Trophoblast cell (in vitro differentiated cells and primary cell): Measurements from ENCODE around the gene SSH2.
A peak's percentile ranks its signal among the peaks of the same experiment; 100 is the strongest.

Experiments used
- DNase-seq, 2 donors: peaks; one replicate each; pipeline ENCODE4 v3.0.0-alpha.2; 2016
- H2AFZ ChIP-seq: 2 replicates; pipeline ENCODE4 v1.6.1; 2013; ENCODE audit warnings: low read length, moderate library complexity, mild to moderate bottlenecking; ENCODE audit not compliant: insufficient read depth, poor library complexity
- H2AK5ac ChIP-seq: 2 replicates; pipeline ENCODE4 v1.6.1; 2013; ENCODE audit warnings: mild to moderate bottlenecking, low read length
- H2BK120ac ChIP-seq: 2 replicates; pipeline ENCODE4 v1.6.1; 2013; ENCODE audit warnings: low read length, mild to moderate bottlenecking, moderate library complexity; ENCODE audit not compliant: insufficient read depth, poor library complexity
- H2BK12ac ChIP-seq: 2 replicates; pipeline ENCODE4 v1.6.1; 2013; ENCODE audit warnings: mild to moderate bottlenecking, low read length, moderate library complexity
- H2BK5ac ChIP-seq: 2 replicates; pipeline ENCODE4 v1.6.1; 2013; ENCODE audit warnings: low read length, low read depth, moderate library complexity, mild to moderate bottlenecking; ENCODE audit not compliant: poor library complexity
- H3K14ac ChIP-seq: 2 replicates; pipeline ENCODE4 v1.6.1; 2013; ENCODE audit warnings: mild to moderate bottlenecking, low read length
- H3K18ac ChIP-seq: 2 replicates; pipeline ENCODE4 v1.6.1; 2013; ENCODE audit warnings: mild to moderate bottlenecking, low read length
- H3K23ac ChIP-seq: 2 replicates; pipeline ENCODE4 v1.6.1; 2013; ENCODE audit warnings: low read length
- H3K27ac ChIP-seq: 2 replicates; pipeline ENCODE4 v1.5.1; 2013; ENCODE audit warnings: low read depth, mild to moderate bottlenecking, inconsistent platforms, low read length, moderate library complexity
- H3K27me3 ChIP-seq: 2 replicates; pipeline ENCODE4 v1.6.1; 2013; ENCODE audit warnings: inconsistent platforms, mild to moderate bottlenecking, low read length, moderate library complexity; ENCODE audit not compliant: insufficient read depth
- H3K36me3 ChIP-seq, 2 experiments: 1 replicate in 1 of 2; 2 replicates in 1 of 2; pipeline ENCODE4 v1.6.1; 2013; ENCODE audit warnings: low read length in 2 of 2, mild to moderate bottlenecking in 2 of 2, moderate library complexity in 1 of 2; ENCODE audit not compliant: insufficient read depth in 2 of 2, control insufficient read depth in 1 of 2
- H3K4ac ChIP-seq: 2 replicates; pipeline ENCODE4 v1.6.1; 2013; ENCODE audit warnings: low read depth, mild to moderate bottlenecking, low read length, moderate library complexity
- H3K4me1 ChIP-seq, 2 experiments: 1 replicate in 1 of 2; 2 replicates in 1 of 2; pipeline ENCODE4 v1.6.1; 2013; ENCODE audit warnings: low read length in 2 of 2, mild to moderate bottlenecking in 2 of 2, moderate library complexity in 1 of 2; ENCODE audit not compliant: insufficient read depth in 2 of 2, control insufficient read depth in 1 of 2
- H3K4me2 ChIP-seq: 2 replicates; pipeline ENCODE4 v1.6.1; 2013; ENCODE audit warnings: inconsistent platforms, mild to moderate bottlenecking, low read length, moderate library complexity
- H3K4me3 ChIP-seq: 2 replicates; pipeline ENCODE4 v1.5.1; 2013; ENCODE audit warnings: mild to moderate bottlenecking, low read depth, low read length, inconsistent platforms
- H3K79me1 ChIP-seq: one replicate; pipeline ENCODE4 v1.6.1; 2013; ENCODE audit warnings: low read length
- H3K79me2 ChIP-seq: 2 replicates; pipeline ENCODE4 v1.6.1; 2013; ENCODE audit warnings: low read length, mild to moderate bottlenecking; ENCODE audit not compliant: control insufficient read depth, insufficient read depth, poor library complexity
- H3K9ac ChIP-seq: 2 replicates; pipeline ENCODE4 v1.6.1; 2013; ENCODE audit warnings: mild to moderate bottlenecking, low read length
- H3K9me3 ChIP-seq: 2 replicates; pipeline ENCODE4 v1.6.1; 2013; ENCODE audit warnings: low read depth, mild to moderate bottlenecking, control low read depth, inconsistent platforms, low read length; ENCODE audit not compliant: insufficient read depth
- H4K12ac ChIP-seq: 2 replicates; pipeline ENCODE4 v1.6.1; 2013; ENCODE audit warnings: low read depth, mild to moderate bottlenecking, low read length, moderate library complexity
- H4K8ac ChIP-seq: 2 replicates; pipeline ENCODE4 v1.6.1; 2013; ENCODE audit warnings: low read depth, mild to moderate bottlenecking, low read length, moderate library complexity
- H4K91ac ChIP-seq: one replicate; pipeline ENCODE4 v1.6.1; 2013; ENCODE audit warnings: low read depth, mild to moderate bottlenecking, low read length, moderate library complexity
- WGBS: extraction: QIAGEN DNeasy Blood & Tissue Kit; methylation state at CpG from one replicate; pipeline ENCODE4 v1.1.7; 2013; ENCODE audit warnings: missing lambda C conversion rate; ENCODE audit not compliant: insufficient read length, insufficient coverage; ENCODE audit errors: extremely low coverage; 5-methylcytosine and 5-hydroxymethylcytosine counted together

Gene SSH2

DNA sequence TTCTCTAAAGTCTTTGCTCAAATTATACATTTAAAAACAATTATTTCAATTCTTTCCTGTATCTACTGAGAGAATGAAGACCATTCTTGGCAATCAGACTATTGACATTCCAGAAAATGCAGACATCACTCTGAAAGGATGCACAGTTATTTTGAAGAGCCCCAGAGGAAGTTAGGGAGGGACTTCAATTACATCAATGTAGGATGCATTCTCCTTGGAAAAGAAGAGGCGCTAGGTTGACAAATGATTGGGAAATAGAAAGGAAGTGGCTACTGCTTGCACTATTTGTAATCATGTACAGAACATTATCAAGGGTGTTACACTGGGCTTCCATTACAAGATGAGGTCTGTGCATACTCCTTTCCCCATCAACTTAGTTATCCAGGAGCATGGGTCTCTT, 74.3 kb downstream of the SSH2 start:
- Histone ChIP-seq H3K4me2 (no peak overlapping the region), H3K23ac (no peak overlapping the region), H3K9ac (no peak overlapping the region), H4K12ac (no peak overlapping the region), H2BK5ac (no peak overlapping the region), H2BK120ac (no peak overlapping the region), H2AK5ac (no peak overlapping the region), H3K79me1 (no peaks in the 10 kb centered on the region), H3K4me3 (no peak overlapping the region), H3K18ac (no peak overlapping the region), H2BK12ac (no peak overlapping the region), H3K27ac (no peak overlapping the region), H3K79me2 (no peaks in the 10 kb centered on the region), H3K14ac (no peak overlapping the region), H3K9me3 (no peaks in the 10 kb centered on the region), H3K4ac (no peak overlapping the region), H2AFZ (no peak overlapping the region), H3K27me3 (no peaks in the 10 kb centered on the region), H3K4me1 (no peaks in the 10 kb centered on the region), H3K36me3 (no peaks in the 10 kb centered on the region), H4K8ac (no peak overlapping the region), H4K91ac (no peak overlapping the region)
- DNase-seq = no peak
- WGBS = no CpG with 5 or more reads among the region's 1 CpG

DNA sequence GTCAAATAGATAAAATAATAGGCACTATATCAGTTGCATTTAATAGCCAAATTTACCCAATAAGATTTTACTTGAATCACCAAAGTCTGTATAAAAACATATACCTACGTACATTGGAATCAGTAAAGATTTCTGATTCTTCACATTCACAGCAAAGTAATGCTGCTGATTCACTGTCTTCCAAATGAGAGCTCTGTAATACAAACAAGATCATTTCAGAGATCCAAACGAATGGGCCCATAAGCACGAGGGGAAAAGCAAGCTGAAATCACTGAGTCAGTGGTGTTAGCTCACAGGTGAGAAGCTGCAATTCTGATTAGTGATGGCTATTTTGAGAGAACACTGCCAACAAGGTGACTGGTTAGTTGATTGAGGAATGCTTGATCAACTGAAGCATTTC, 81.3 kb downstream of the SSH2 start:
- Histone ChIP-seq H3K4me2 (no peak overlapping the region), H3K18ac (no peak overlapping the region), H4K12ac (no peak overlapping the region), H3K4me3 (no peak overlapping the region), H3K79me2 (no peaks in the 10 kb centered on the region), H4K91ac (no peak overlapping the region), H2AFZ (no peak overlapping the region), H2AK5ac (no peak overlapping the region), H3K27ac (no peak overlapping the region), H3K79me1 (no peaks in the 10 kb centered on the region), H3K9ac (no peak overlapping the region), H2BK120ac (no peak overlapping the region), H3K23ac (no peak overlapping the region), H3K9me3 (no peaks in the 10 kb centered on the region), H2BK12ac (no peak overlapping the region), H3K4me1 (peaks cover 0 to 2% of the 10 kb centered on the region in 2 experiments), H3K27me3 (no peaks in the 10 kb centered on the region), H3K14ac (no peak overlapping the region), H3K4ac (no peak overlapping the region), H3K36me3 (no peaks in the 10 kb centered on the region), H4K8ac (no peak overlapping the region), H2BK5ac (no peak overlapping the region)
- DNase-seq = no peak
- no CpG with 5 or more reads among the region's 3 CpGs for WGBS

DNA sequence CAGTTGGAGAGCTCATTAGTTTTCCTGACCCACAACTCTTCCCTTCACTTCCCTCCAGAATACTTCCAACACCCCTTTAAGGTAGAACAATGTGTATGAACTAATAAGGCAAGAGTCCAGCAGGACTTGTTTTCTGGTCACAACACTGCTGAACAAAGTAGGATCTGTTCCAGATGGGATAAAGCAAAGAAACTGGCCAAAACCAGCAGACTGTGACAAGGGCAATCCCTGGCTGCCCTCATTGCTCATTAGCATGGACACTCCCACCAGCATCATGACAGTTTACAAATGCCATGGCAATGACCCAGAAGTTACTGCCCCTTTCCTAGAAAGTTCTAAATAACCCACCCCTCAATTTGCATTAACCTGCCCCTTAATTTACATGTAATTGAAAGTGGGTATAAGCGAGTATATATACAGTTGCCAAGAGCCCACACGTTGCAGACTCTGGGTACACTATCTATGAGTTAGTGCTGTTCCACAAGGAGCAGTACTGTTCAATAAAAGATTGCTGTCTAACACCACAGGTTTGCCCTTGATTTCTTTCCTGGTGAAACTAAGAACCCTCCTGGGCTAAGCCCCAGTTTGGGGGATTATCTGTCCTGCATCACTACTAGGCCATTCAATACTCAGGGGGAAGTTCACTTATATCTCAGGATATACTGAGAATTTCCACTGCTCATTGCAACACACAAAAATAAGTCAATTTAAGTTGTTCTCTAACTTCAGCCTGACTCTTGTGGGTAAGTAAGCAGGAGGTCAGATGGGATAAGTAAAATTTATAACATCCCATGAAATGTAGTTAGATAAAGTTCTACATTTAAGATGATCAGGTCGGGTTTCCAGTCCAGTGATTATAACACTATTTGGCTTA, 82.3 kb downstream of the SSH2 start:
- Histone ChIP-seq H3K79me2 (no peaks in the 10 kb centered on the region), H2BK120ac (no peak overlapping the region), H2AFZ (no peak overlapping the region), H3K79me1 (no peaks in the 10 kb centered on the region), H3K4me3 (no peak overlapping the region), H4K8ac (no peak overlapping the region), H2BK5ac (no peak overlapping the region), H3K4ac (no peak overlapping the region), H3K27me3 (no peaks in the 10 kb centered on the region), H4K12ac (no peak overlapping the region), H2BK12ac (no peak overlapping the region), H3K23ac (no peak overlapping the region), H3K14ac (no peak overlapping the region), H3K9me3 (no peaks in the 10 kb centered on the region), H2AK5ac (no peak overlapping the region), H4K91ac (no peak overlapping the region), H3K36me3 (no peaks in the 10 kb centered on the region), H3K4me1 (peaks cover 0 to 2% of the 10 kb centered on the region in 2 experiments), H3K9ac (no peak overlapping the region), H3K18ac (no peak overlapping the region), H3K4me2 (no peak overlapping the region), H3K27ac (no peak overlapping the region)
- peak; percentile 54 to 61 for DNase-seq
- WGBS = no CpG with 5 or more reads among the region's 3 CpGs

DNA sequence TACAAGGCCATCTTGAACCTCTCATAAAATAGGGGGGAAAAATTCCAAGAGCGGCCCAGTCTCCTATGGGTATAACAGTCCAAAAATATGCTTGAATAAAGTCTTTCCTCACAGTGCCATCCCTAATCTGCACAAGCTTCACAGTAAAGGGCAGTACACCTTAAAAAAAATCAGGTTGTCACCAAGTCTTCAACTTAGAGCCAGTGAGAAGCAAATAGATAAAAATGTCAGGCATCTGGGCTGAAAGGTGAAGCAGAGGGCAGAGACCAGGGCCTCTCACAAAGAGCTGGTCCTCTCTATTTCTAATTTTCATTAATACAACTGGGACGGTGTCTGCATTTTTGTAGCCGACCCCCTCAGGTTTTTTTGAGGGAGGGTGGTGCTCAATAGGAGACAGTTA, 82.9 kb downstream of the SSH2 start:
- Histone ChIP-seq H3K4me2 (no peak overlapping the region), H3K27me3 (no peaks in the 10 kb centered on the region), H4K8ac (no peak overlapping the region), H2BK120ac (no peak overlapping the region), H3K4me1 (peaks cover 0 to 2% of the 10 kb centered on the region in 2 experiments), H3K23ac (no peak overlapping the region), H3K18ac (no peak overlapping the region), H4K91ac (no peak overlapping the region), H3K79me2 (no peaks in the 10 kb centered on the region), H3K4ac (no peak overlapping the region), H2AK5ac (no peak overlapping the region), H2BK5ac (no peak overlapping the region), H3K14ac (no peak overlapping the region), H4K12ac (no peak overlapping the region), H3K4me3 (no peak overlapping the region), H3K9ac (no peak overlapping the region), H3K27ac (no peak overlapping the region), H3K9me3 (no peaks in the 10 kb centered on the region), H3K36me3 (no peaks in the 10 kb centered on the region), H2AFZ (no peak overlapping the region), H2BK12ac (no peak overlapping the region), H3K79me1 (no peaks in the 10 kb centered on the region)
- no CpG with 5 or more reads among the region's 3 CpGs for WGBS
- no peak for DNase-seq
